Activated naive CD8-positive, alpha-beta T cell (primary cell): ENCODE measurements around the gene ASAP3.
A peak's percentile ranks its signal among the peaks of the same experiment; 100 is the strongest.
"Not testable (repeated sequence)": the region's sequence is repeated elsewhere in the genome, so short reads cannot be mapped to it uniquely, and the experiment has no call there.

Experiments
- H3K27ac Mint-ChIP-seq: one replicate; pipeline ENCODE4 v1.8.0; 2021; ENCODE audit warnings: mixed read lengths
- H3K27me3 Mint-ChIP-seq: one replicate; pipeline ENCODE4 v1.8.0; 2021; ENCODE audit warnings: mixed read lengths
- H3K36me3 Mint-ChIP-seq: one replicate; pipeline ENCODE4 v1.8.0; 2021; ENCODE audit warnings: mixed read lengths
- H3K4me1 Mint-ChIP-seq: one replicate; pipeline ENCODE4 v1.8.0; 2021; ENCODE audit warnings: low read depth, mixed read lengths
- H3K4me3 Mint-ChIP-seq: one replicate; pipeline ENCODE4 v1.8.0; 2021; ENCODE audit warnings: mild to moderate bottlenecking, mixed read lengths
- H3K9me3 Mint-ChIP-seq: one replicate; pipeline ENCODE4 v1.8.0; 2021; ENCODE audit warnings: low read depth, mixed read lengths

The ASAP3 gene

GRCh38 chr1:23496490-23497181 lies 12.7 kb upstream of the ASAP3 start:
- no peaks in the 10 kb centered on the region for H3K36me3 Mint-ChIP-seq
- H3K9me3 Mint-ChIP-seq: no peaks in the 10 kb centered on the region
- H3K4me3 Mint-ChIP-seq: no peak overlapping the region
- no peaks in the 10 kb centered on the region for H3K27me3 Mint-ChIP-seq
- no peaks in the 10 kb centered on the region for H3K4me1 Mint-ChIP-seq
- no peak overlapping the region for H3K27ac Mint-ChIP-seq

DNA sequence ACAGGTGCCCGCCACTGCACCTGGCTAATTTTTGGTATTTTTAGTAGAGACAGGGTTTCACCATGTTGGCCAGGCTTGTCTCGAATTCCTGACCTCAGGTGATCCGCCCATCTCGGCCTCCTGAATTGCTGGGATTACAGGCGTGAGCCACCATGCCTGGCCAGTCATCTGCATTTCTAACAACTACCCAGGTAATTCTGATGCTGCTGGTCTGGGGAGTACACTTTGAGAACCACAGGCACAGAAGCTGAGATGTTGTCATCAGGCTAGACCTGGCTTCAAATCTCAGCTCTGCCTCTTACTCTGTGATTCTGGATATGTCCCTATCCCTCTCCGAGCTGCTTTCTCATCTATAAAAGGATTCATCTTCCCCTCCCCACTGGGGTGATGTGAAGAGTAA lies 10.9 kb upstream of the ASAP3 start:
- not testable (repeated sequence) for H3K36me3 Mint-ChIP-seq, H3K9me3 Mint-ChIP-seq, H3K27ac Mint-ChIP-seq, H3K27me3 Mint-ChIP-seq, H3K4me3 Mint-ChIP-seq, H3K4me1 Mint-ChIP-seq

- H3K36me3 Mint-ChIP-seq, H3K4me3 Mint-ChIP-seq, H3K4me1 Mint-ChIP-seq, H3K9me3 Mint-ChIP-seq, H3K27ac Mint-ChIP-seq, H3K27me3 Mint-ChIP-seq: not testable (repeated sequence)
These were observed 8.8 kb upstream of the ASAP3 start for GRCh38 chr1:23492776-23493175.

GRCh38 chr1:23492132-23492720 lies 8.2 kb upstream of the ASAP3 start:
- Mint-ChIP-seq H3K27me3 (no peaks in the 10 kb centered on the region), H3K9me3 (no peaks in the 10 kb centered on the region), H3K27ac (no peak overlapping the region), H3K4me1 (no peaks in the 10 kb centered on the region), H3K4me3 (no peak overlapping the region), H3K36me3 (no peaks in the 10 kb centered on the region)

DNA sequence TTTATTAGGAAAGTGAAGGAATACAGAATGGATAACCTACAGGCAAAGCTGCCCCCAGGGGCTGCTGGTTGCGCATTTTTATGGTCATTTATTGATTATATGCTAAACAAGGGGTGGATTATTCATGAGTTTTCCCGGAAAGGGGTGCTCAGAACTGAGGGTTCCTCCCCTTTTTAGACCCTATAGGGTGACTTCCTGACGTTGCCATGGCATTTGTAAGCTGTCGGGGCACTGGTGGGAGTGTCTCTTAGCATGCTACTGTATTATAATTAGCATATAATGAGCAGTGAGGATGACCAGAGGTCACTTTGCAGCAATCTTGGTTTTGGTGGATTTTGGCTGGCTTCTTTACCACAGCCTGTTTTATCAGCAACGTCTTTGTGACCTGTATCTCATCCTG lies 5.9 kb upstream of the ASAP3 start:
- H3K9me3 Mint-ChIP-seq: no peaks in the 10 kb centered on the region
- no peak overlapping the region for H3K4me3 Mint-ChIP-seq
- H3K27ac Mint-ChIP-seq: no peak overlapping the region
- peaks cover 4% of the 10 kb centered on the region for H3K4me1 Mint-ChIP-seq
- no peaks in the 10 kb centered on the region for H3K36me3 Mint-ChIP-seq
- no peaks in the 10 kb centered on the region for H3K27me3 Mint-ChIP-seq

GRCh38 chr1:23485002-23485332 lies 988 bp upstream of the ASAP3 start:
- Mint-ChIP-seq H3K9me3 (no peaks in the 10 kb centered on the region), H3K4me1 (peaks cover 14% of the 10 kb centered on the region), H3K36me3 (no peaks in the 10 kb centered on the region), H3K27ac (peak overlapping the region; percentile 58), H3K27me3 (peaks cover 4% of the 10 kb centered on the region), H3K4me3 (peak overlapping the region; percentile 87)

DNA sequence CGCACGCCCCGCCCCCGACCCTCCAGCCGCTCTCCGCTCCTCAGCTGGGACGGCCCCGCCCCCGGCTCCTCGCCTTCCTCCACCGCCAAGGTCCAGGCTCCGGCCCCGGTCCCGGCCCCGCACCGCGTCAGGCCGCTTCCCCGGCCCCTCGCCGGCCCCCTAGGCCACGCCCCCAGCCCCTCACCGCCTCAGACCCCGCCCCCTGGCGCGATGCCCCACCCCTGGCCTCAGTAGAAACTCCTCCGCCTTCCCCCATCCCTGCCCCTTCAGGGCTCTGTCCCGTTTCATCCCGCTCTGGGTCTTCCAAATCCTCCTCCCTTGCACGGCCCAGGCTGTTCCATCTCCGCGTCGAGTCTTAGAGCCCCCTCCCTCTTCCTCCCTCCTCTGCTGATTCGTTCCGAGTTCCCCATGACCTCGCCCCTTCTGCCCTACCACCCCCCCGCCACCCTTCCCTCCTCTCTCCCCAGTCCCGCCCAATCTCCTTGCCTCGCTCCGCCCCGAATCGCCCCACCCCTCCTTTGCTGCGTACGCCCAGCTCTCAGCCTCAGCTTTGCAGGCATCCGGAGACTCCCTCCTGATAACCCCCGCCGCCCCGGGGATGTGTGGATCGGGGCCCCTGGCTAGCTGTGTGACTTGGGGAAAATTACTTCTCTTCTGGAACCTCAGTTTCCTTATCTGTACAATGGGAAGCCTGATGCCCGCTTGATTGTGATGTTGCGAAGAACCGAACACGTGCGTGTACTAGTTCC lies 448 bp upstream of the ASAP3 start:
- Mint-ChIP-seq H3K36me3 (no peaks in the 10 kb centered on the region), H3K27ac (peak overlapping the region; percentile 58), H3K4me1 (peaks cover 14% of the 10 kb centered on the region), H3K9me3 (no peaks in the 10 kb centered on the region), H3K27me3 (peaks cover 4% of the 10 kb centered on the region), H3K4me3 (peak overlapping the region; percentile 87)

DNA sequence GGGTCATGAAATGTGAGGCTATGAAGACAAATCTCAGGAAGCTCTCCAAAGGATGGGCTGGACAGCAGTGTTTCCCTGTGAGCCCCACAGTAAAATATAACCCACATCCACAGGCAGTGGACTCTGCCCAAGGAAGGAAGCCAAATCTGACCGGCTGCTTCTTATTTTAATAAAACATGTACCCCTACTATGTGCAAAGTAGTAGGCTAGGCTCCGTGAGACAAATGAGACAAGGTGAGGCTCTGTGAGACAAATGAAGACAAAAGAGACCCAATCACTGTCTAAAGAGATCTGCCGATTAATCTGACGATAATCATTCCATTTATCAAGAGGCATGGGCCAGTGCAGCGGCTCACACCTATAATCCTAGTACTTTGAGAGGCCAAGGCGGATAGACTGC lies 2.1 kb downstream of the ASAP3 start:
- H3K4me1 Mint-ChIP-seq: peaks cover 14% of the 10 kb centered on the region
- H3K9me3 Mint-ChIP-seq: no peaks in the 10 kb centered on the region
- H3K36me3 Mint-ChIP-seq: no peaks in the 10 kb centered on the region
- no peak overlapping the region for H3K27ac Mint-ChIP-seq
- H3K4me3 Mint-ChIP-seq: no peak overlapping the region
- peaks cover 4% of the 10 kb centered on the region for H3K27me3 Mint-ChIP-seq

GRCh38 chr1:23481026-23481597 lies 2.9 kb downstream of the ASAP3 start:
- Mint-ChIP-seq H3K9me3 (no peaks in the 10 kb centered on the region), H3K27me3 (peaks cover 4% of the 10 kb centered on the region), H3K36me3 (no peaks in the 10 kb centered on the region), H3K4me3 (no peak overlapping the region), H3K4me1 (peaks cover 14% of the 10 kb centered on the region), H3K27ac (no peak overlapping the region)

- H3K27me3 Mint-ChIP-seq: peaks cover 4% of the 10 kb centered on the region
- H3K4me1 Mint-ChIP-seq: peaks cover 14% of the 10 kb centered on the region
- H3K36me3 Mint-ChIP-seq: no peaks in the 10 kb centered on the region
- no peak overlapping the region for H3K27ac Mint-ChIP-seq
- no peak overlapping the region for H3K4me3 Mint-ChIP-seq
- no peaks in the 10 kb centered on the region for H3K9me3 Mint-ChIP-seq
These were observed 3.6 kb downstream of the ASAP3 start for GRCh38 chr1:23480187-23481025.

- Mint-ChIP-seq H3K27me3 (peaks cover 4% of the 10 kb centered on the region), H3K36me3 (no peaks in the 10 kb centered on the region), H3K9me3 (no peaks in the 10 kb centered on the region), H3K4me1 (peaks cover 7% of the 10 kb centered on the region), H3K4me3 (no peak overlapping the region), H3K27ac (no peak overlapping the region)
These were observed 4.4 kb downstream of the ASAP3 start for GRCh38 chr1:23479666-23479941.

- H3K27ac Mint-ChIP-seq: no peak overlapping the region
- H3K27me3 Mint-ChIP-seq: peaks cover 4% of the 10 kb centered on the region
- peaks cover 7% of the 10 kb centered on the region for H3K4me1 Mint-ChIP-seq
- no peaks in the 10 kb centered on the region for H3K36me3 Mint-ChIP-seq
- no peak overlapping the region for H3K4me3 Mint-ChIP-seq
- H3K9me3 Mint-ChIP-seq: no peaks in the 10 kb centered on the region
These were observed 4.9 kb downstream of the ASAP3 start for GRCh38 chr1:23478896-23479665.

- Mint-ChIP-seq H3K27ac (no peak overlapping the region), H3K36me3 (no peaks in the 10 kb centered on the region), H3K27me3 (no peaks in the 10 kb centered on the region), H3K4me1 (no peaks in the 10 kb centered on the region), H3K4me3 (no peak overlapping the region), H3K9me3 (no peaks in the 10 kb centered on the region)
These were observed 6.4 kb downstream of the ASAP3 start for GRCh38 chr1:23477359-23478144.

DNA sequence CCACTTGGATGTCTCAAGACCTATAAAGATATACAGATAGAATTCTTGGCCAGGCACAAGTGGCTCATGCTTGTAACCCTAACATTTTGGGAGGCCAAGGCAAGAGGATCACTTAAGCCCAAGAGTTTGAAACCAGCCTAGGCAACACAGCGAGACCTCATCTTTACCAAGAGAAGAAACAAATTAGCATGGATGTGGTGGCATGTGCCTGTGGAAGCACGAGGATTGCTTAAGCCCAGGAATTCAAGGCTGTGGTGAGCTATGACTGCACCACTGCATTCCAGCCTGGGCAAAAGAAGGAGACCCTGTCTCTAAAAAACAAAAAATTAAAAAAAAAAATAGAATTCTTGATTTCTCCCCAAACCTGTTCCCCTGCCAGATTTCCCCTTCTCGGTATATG lies 8.3 kb downstream of the ASAP3 start:
- Mint-ChIP-seq H3K9me3 (no peaks in the 10 kb centered on the region), H3K27me3 (no peaks in the 10 kb centered on the region), H3K27ac (no peak overlapping the region), H3K36me3 (no peaks in the 10 kb centered on the region), H3K4me3 (no peak overlapping the region), H3K4me1 (no peaks in the 10 kb centered on the region)
